Activated naive CD8-positive, alpha-beta T cell (primary cell): ENCODE data around the gene SORCS2.

Experiments
- H3K27ac Mint-ChIP-seq: one replicate; pipeline ENCODE4 v1.8.0; 2021; ENCODE audit warnings: mixed read lengths
- H3K27me3 Mint-ChIP-seq: one replicate; pipeline ENCODE4 v1.8.0; 2021; ENCODE audit warnings: mixed read lengths
- H3K36me3 Mint-ChIP-seq: one replicate; pipeline ENCODE4 v1.8.0; 2021; ENCODE audit warnings: mixed read lengths
- H3K4me1 Mint-ChIP-seq: one replicate; pipeline ENCODE4 v1.8.0; 2021; ENCODE audit warnings: low read depth, mixed read lengths
- H3K4me3 Mint-ChIP-seq: one replicate; pipeline ENCODE4 v1.8.0; 2021; ENCODE audit warnings: mild to moderate bottlenecking, mixed read lengths
- H3K9me3 Mint-ChIP-seq: one replicate; pipeline ENCODE4 v1.8.0; 2021; ENCODE audit warnings: low read depth, mixed read lengths

The SORCS2 gene

DNA sequence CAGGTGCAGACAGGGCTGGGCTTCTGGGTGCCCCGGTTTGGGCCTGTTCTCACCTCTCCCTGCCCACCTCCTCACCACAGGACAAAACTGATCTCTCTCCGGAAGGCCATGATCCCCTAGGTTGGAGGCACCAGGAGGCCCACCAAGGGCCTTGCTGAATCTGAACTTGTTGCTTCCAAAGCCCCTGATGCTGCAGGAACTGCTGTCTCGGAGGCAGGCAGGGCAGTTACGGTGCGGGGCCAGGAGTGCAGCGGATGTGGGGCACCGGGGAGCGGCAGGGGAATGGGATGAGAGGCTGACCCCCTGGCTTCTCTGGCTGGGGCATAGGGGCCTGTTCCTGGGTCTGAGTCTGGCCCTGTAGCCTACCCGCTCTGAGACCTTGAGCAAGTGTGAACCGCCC is 342.8 kb downstream of the SORCS2 start:
- H3K36me3 Mint-ChIP-seq, result no peaks in the 10 kb centered on the region
- no peak overlapping the region for H3K4me3 Mint-ChIP-seq
- no peaks in the 10 kb centered on the region for H3K4me1 Mint-ChIP-seq
- H3K27me3 Mint-ChIP-seq, result no peaks in the 10 kb centered on the region
- no peaks in the 10 kb centered on the region for H3K9me3 Mint-ChIP-seq
- no peak overlapping the region for H3K27ac Mint-ChIP-seq

DNA sequence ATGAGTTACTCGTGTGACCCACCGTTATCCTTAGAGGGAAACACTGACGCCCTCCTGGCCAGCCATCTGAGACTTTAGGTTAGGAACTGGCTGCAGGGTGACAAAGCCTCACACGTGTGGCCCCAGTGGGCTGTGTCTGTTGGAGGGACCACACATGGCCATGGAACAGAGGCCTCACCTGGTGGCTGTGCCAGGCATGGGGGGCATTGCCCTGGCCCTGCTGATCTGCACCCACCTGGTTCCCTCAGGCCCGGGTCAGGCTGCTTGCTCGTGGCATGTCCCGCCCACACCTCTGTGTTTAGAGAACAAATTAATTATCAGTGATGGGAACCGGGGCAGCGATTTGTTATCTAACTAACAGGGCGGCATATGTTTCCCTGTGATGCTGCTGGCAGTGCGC is 343.3 kb downstream of the SORCS2 start:
- Mint-ChIP-seq H3K9me3 (no peaks in the 10 kb centered on the region), H3K36me3 (no peaks in the 10 kb centered on the region), H3K4me3 (no peak overlapping the region), H3K27me3 (no peaks in the 10 kb centered on the region), H3K27ac (no peak overlapping the region), H3K4me1 (no peaks in the 10 kb centered on the region)

DNA sequence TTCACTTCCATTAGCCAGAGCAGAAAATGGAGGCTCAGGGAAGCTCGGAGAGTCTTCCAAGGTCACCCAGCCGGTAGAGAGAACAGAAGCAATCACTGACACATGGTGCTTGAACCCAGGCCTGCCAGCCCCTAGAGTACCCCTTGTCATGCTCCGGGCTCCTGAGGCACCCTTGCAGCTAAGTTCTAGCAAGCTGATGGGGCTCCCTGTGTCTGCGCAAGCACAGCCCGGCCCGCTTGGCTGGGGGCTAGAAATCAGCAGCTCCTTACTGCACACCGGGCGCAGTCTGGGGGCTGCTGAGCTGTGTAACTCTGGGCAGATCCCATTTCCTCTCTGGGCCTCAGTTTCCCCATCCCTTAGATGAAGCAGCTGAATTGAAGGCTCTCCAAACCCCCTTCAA is 344.5 kb downstream of the SORCS2 start:
- H3K27me3 Mint-ChIP-seq, result no peaks in the 10 kb centered on the region
- no peak overlapping the region for H3K4me3 Mint-ChIP-seq
- no peaks in the 10 kb centered on the region for H3K9me3 Mint-ChIP-seq
- H3K27ac Mint-ChIP-seq, result no peak overlapping the region
- H3K4me1 Mint-ChIP-seq, result no peaks in the 10 kb centered on the region
- H3K36me3 Mint-ChIP-seq, result no peaks in the 10 kb centered on the region

DNA sequence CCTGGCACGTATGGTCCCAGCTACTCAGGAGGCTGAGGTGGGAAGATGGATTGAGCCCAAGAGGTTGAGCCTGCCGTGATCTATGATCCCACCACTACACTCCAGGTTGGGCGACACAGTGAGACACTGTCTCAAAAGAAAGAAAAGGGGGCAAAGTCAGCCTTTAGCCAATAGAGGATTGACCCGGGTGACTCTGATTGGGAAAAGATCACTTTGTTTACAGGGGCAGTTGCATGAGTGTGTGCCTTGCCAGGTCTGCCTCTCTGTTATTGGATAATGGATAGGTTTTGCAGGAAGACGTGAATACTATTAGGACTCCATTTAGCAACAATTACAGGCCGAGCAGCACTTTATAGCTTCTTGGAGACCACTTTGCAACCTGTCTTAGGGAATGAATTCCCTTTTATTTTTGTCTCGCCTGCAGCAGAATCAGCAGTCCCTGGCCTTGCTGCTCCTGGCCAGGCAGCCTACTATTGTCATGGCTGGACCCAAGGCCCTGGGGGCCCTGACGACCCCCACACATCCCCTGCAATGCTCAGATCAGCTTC is 345.6 kb downstream of the SORCS2 start:
- no peaks in the 10 kb centered on the region for H3K36me3 Mint-ChIP-seq
- H3K4me1 Mint-ChIP-seq, result no peaks in the 10 kb centered on the region
- no peak overlapping the region for H3K27ac Mint-ChIP-seq
- H3K9me3 Mint-ChIP-seq, result no peaks in the 10 kb centered on the region
- no peaks in the 10 kb centered on the region for H3K27me3 Mint-ChIP-seq
- H3K4me3 Mint-ChIP-seq, result no peak overlapping the region

DNA sequence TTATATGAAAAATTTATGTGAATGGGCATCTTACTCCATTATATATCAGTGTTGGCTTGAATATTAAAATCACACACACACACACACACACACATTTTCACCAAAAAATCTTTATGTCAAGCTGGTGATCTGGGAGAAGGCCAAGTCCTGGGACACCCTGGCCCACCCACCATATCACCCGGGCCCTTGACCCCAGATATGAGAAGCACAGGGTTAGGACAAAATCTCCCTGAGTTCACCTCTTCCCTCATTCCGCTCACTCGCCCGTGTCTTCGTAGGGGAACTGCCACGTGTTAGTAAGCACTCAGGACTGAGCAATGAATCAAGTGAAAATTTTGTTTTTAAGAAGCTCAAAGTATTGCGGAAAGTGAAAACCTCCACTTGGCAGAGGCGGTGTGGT is 346.2 kb downstream of the SORCS2 start:
- no peaks in the 10 kb centered on the region for H3K36me3 Mint-ChIP-seq
- H3K9me3 Mint-ChIP-seq, result no peaks in the 10 kb centered on the region
- H3K27ac Mint-ChIP-seq, result no peak overlapping the region
- no peak overlapping the region for H3K4me3 Mint-ChIP-seq
- no peaks in the 10 kb centered on the region for H3K4me1 Mint-ChIP-seq
- no peaks in the 10 kb centered on the region for H3K27me3 Mint-ChIP-seq

DNA sequence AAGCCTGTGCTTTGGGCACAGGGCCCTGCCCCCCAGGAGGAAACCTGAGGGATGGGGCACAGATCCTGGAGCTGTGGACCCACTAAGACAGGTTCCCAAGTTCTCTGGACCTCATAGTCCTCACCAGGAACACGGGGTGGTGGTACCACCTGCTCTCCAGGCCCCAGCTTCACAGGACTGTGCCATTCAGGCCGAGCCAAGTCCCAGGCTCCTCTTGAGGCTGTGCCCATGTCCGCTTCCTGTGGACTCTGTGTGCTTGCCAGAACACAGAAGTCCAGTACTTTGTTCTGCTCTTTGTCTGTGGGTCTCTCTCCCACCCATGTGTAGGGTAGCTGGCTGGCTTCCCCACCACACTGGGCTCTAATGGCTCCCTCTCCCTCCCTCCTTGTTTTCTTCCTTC is 346.8 kb downstream of the SORCS2 start:
- H3K27me3 Mint-ChIP-seq, result no peaks in the 10 kb centered on the region
- H3K9me3 Mint-ChIP-seq, result no peaks in the 10 kb centered on the region
- no peak overlapping the region for H3K27ac Mint-ChIP-seq
- no peaks in the 10 kb centered on the region for H3K4me1 Mint-ChIP-seq
- no peak overlapping the region for H3K4me3 Mint-ChIP-seq
- no peaks in the 10 kb centered on the region for H3K36me3 Mint-ChIP-seq

DNA sequence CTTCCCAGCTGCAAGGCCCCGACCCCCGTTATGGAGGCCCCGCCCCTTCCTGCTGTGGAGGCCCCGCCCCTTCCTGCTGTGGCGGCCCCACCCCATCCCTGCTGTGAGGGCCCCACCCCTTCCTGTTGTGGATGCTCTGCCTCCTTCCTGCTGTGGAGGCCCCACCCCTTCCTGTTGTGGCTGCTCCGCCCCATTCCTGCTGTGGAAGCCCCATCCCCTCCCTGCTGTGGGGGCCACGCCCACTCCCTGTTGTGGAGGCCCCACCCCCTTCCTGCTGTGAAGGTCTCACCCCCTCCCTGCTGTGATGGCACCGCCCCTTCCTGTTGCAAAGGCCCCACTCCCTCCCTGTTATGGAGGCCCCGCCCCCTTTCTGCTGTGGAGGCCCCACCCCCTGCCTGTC is 347.3 kb downstream of the SORCS2 start:
- Mint-ChIP-seq H3K27ac (no peak overlapping the region), H3K4me3 (no peak overlapping the region), H3K9me3 (no peaks in the 10 kb centered on the region), H3K36me3 (no peaks in the 10 kb centered on the region), H3K4me1 (no peaks in the 10 kb centered on the region), H3K27me3 (no peaks in the 10 kb centered on the region)

DNA sequence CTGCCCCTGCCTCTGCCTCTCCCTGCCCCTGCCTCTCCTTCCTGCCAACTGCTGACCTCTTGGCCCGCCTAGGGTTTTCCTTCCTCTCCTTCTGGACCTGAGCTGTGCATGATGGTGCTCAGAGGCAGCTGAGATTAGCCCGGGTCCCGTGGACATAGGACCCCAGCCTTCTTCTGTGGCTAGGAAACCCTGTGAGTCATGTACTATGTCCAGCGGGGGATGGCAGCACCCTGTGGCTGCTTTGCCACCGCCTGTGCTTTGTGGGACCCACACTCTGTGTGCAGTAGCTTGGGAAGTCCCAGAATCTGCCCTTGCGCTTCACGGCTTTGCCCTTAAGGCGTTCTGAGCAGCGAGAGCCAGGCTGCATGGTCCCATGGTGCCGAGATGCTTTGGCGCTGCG is 347.9 kb downstream of the SORCS2 start:
- Mint-ChIP-seq H3K27ac (no peak overlapping the region), H3K4me1 (no peaks in the 10 kb centered on the region)

DNA sequence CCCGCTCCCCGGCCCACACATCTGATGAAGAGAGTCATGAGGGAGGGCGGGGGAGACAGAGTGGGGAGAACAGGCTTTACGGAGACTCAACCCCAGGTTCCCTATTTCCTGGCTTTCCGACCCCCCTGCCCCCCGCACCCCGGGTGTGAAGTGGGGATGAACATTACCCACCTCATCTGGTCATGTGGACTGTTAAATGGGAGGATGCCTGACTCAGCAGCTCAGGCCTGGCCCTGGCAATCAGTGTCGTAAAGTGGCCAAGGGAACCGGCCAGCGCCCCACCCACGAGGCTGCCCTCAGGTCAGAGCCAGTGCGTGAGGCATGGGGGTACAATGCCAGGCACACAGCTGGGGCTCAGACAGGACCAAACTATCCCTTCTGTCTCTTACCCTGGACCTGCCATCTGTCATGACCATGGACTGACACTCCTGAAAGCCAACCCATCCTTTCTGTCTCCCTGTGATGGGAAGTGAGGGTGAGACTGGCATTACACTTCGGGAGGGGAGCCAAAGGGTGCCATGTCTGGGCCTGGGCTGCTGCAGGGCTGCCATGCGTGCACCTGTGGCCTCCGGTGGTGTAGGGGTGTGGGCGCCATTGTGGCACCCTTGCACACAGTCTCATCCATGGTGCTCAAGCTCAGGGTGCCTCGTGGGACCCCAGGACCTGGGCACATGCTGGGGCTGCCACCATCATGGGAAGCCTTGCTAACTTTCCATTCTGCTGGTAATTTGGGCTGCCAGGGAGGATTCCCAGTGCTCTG is 348.5 kb downstream of the SORCS2 start:
- Mint-ChIP-seq H3K4me1 (no peaks in the 10 kb centered on the region), H3K9me3 (no peaks in the 10 kb centered on the region), H3K4me3 (no peak overlapping the region), H3K36me3 (no peaks in the 10 kb centered on the region), H3K27ac (no peak overlapping the region), H3K27me3 (no peaks in the 10 kb centered on the region)

More for the DNA sequence above, 347.9 kb downstream of the SORCS2 start:
- Mint-ChIP-seq H3K36me3 (no peaks in the 10 kb centered on the region), H3K27me3 (no peaks in the 10 kb centered on the region), H3K9me3 (no peaks in the 10 kb centered on the region), H3K4me3 (no peak overlapping the region)

DNA sequence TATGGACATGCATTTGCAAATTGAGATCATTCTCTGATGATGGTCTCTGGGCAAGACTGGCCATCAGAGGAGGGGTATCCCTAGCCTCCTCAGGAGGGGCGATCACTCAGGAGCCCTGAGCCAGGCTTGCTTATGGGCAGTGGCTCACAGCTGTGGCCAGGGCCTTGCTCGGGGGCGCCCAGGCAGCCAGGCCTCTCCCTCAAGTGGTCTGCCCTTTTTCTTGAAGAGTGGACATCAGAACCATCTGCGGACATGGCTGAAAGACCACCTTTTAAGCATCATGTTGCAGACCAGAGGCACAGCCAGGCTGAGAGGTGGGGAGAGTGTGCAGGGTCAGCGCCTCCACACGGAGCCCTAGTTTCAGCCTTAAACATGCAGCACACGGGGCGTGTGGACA is 349.1 kb downstream of the SORCS2 start:
- Mint-ChIP-seq H3K4me1 (no peaks in the 10 kb centered on the region), H3K36me3 (no peaks in the 10 kb centered on the region)

DNA sequence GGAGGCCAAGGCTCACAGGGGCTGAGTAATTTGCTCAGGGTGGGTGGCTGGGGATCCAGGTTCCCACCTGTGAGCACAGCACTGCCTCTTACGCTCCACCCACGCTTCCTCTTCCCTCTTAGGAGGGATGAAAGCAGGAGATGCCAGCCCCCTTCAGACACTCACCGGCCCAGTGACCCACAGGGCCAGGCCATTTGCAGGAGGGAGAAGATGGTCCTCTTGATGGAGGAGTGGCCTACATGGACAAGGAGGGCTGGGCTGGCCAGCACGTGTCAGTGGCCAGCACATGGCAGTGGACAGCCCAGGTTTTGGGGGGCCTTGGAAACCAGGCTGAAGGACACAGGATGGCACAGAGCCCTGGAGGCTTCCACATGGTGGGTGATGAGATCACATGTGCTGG is 350.4 kb downstream of the SORCS2 start:
- H3K36me3 Mint-ChIP-seq, result no peaks in the 10 kb centered on the region
- H3K4me3 Mint-ChIP-seq, result no peak overlapping the region
- H3K9me3 Mint-ChIP-seq, result no peaks in the 10 kb centered on the region
- H3K27me3 Mint-ChIP-seq, result no peaks in the 10 kb centered on the region
- no peaks in the 10 kb centered on the region for H3K4me1 Mint-ChIP-seq
- H3K27ac Mint-ChIP-seq, result no peak overlapping the region

More for the DNA sequence above, 349.1 kb downstream of the SORCS2 start:
- Mint-ChIP-seq H3K4me3 (no peak overlapping the region), H3K27ac (no peak overlapping the region), H3K27me3 (no peaks in the 10 kb centered on the region), H3K9me3 (no peaks in the 10 kb centered on the region)

DNA sequence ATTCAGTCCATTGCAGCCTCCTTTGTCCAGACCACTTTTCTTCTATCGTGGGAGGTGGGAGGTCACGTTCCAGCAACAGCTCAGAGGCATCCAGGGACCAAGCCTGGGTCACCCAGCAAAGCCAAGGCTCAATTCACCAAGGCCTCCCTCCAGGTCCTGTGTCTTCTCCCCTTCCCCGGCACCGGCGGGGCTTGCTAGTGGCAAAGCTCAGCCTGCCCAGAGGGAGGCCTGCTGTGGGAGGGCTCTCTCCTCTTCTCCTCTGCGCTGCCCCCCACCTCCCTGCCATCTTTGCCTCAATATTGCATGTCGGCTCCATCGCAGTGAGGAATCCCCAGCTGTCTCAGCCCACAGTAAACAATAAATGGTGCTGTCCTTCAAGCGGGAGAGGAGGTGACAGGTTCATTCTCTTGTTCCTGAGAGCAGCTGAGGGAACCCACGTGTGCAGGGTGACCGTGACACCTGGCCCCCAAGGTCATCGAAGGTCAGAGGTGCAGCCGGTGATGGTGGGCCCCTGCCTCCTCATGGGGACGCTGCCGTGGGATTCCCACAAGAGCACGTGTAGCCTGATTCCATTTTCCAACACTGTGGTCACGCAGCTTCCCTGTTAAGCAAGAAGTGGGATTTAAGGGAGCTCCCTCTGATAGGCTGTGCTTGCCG is 353.9 kb downstream of the SORCS2 start:
- Mint-ChIP-seq H3K9me3 (no peaks in the 10 kb centered on the region), H3K4me1 (no peaks in the 10 kb centered on the region), H3K36me3 (peaks cover 2% of the 10 kb centered on the region), H3K27me3 (peaks cover 2% of the 10 kb centered on the region), H3K27ac (no peak overlapping the region), H3K4me3 (no peak overlapping the region)

DNA sequence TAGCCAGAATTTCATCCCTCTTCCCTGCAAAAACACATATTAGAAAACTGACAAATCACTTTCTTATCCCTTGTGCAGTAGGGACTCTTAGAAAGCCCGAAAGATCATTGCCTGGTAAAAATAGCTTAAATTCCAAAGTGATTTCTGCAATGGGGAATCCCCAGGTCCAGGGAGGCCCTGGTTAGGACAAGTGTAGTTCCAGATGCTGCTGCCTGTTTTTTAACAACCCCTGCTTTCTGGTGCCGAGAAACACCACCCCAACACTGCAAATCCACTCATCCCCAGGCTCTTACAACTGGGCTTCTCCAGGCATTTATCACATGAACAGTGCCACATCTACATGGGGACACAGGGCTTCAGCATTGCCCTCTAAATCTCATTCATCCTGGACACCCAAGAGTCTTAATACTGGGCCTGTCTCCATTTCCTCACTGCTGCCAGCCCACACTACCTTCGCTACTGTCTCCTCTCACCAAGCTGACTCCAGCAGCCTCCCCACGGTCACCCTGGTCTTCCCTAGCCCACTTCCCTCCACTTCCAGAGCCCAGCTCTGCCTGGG is 354.6 kb downstream of the SORCS2 start:
- Mint-ChIP-seq H3K4me3 (no peak overlapping the region), H3K36me3 (peaks cover 2% of the 10 kb centered on the region), H3K27me3 (peaks cover 2% of the 10 kb centered on the region), H3K27ac (no peak overlapping the region), H3K9me3 (no peaks in the 10 kb centered on the region), H3K4me1 (no peaks in the 10 kb centered on the region)

DNA sequence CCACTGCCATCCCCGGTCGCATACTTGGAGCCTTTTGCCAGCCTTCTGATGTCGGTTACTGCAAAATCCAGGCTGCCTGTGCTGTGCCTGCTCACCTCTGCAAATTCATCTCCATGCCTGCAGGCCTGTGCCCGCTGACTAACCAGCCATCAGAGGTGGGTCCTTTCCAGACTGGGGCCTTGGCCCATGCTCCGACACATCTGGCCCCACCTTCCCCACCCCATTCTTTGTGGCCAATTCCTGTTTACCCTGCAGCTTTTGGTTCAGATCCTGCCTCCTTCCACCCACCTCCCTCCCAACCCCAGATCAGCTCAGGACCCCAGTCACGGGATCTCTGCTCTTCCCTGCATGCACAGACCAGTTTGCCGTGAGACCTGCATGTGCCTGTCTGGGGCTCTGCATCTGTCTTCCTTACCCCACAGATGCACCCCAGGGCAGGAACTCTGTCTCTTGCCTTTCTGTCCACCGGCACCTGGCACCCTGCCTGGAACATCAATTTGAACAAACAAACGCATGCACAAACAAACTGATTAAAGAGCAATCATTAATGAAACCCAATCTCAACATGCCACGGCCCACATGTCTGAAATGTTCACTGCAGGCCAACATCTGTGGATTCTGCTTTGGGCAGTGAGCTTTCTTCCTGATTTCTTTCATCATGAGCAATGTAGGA is 355.2 kb downstream of the SORCS2 start:
- no peak overlapping the region for H3K4me3 Mint-ChIP-seq
- H3K27me3 Mint-ChIP-seq, result peaks cover 2% of the 10 kb centered on the region
- H3K36me3 Mint-ChIP-seq, result peaks cover 2% of the 10 kb centered on the region
- H3K4me1 Mint-ChIP-seq, result no peaks in the 10 kb centered on the region
- peaks cover under 1% of the 10 kb centered on the region for H3K9me3 Mint-ChIP-seq
- no peak overlapping the region for H3K27ac Mint-ChIP-seq

DNA sequence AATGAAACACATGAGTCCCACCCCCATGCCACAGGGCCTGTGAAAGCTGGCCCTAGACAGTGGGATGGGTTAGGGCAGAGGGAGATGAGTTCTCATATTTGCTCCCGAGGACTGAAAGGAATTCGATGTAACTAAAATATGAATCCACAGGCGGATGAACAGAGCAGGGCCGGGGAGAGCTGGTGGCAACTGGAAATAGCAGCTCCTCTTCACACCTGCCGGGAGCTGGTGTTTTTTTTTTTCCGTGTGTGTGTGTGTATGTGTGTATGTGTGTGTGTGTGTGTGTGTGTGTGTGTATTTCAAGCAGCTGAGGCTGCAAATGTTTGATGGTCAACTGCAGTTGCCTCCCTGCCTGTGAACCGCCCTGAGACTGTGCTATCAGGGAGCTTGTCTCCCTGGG is 357.5 kb downstream of the SORCS2 start:
- Mint-ChIP-seq H3K4me1 (no peaks in the 10 kb centered on the region), H3K4me3 (no peak overlapping the region), H3K9me3 (peaks cover 22% of the 10 kb centered on the region), H3K36me3 (peaks cover 8% of the 10 kb centered on the region), H3K27ac (no peak overlapping the region), H3K27me3 (peaks cover 6% of the 10 kb centered on the region)
